Hepatic stellate cell (primary cell): Measurements from ENCODE around the gene MTMR4.
"Not testable (repeated sequence)": the region's sequence is repeated elsewhere in the genome, so short reads cannot be mapped to it uniquely, and the experiment has no call there.

Source experiments
- DNase-seq: peaks from one replicate; pipeline ENCODE4 v3.0.0; 2011; ENCODE audit warnings: low spot score

MTMR4 gene

DNA sequence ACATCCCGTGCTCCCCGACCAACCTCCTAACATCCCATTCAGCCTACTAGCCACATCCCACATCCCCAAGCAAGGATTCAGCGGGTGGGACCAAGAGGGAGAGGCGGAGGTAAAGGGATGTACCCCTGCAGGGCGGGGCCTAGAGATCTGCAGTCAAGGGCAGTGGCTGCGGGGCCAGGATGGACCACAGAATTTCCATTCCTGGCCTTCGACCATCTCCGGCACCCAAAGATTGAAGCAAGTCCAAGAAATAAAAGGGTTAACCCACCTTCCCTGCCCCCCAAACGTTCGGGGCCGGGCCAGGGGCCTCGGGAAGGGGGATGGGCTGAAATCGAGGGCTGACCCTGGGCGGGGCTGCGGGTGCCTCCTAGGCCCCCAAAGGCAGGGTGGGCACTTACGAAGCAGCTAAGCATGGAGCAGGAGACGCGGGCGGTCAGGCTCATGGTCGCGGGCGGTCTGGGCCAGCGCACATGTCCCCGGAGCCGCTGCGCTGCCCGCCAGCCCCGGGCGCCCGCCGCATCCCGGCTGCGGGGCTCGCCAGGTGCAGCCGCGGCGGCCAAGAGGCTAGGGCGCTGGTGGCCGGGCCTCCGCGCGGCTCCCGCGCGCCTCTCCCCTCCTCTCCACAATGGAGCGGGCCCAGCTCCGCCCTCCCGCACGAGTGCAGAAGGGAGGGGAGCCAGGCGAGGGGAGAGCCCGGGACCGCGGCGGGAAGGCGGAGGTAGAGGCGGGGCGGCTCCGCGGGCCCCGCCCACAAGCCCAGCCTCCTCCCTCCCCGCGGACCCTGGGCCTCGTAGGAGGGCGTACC, at the start of gene MTMR4:
Gene MTMR4, minus strand, starts transcription at position 674 of the 805 bp plus-strand sequence. Its CDS starts 231 bp downstream, at position 443.
- DNase-seq: peak; percentile 86

DNA sequence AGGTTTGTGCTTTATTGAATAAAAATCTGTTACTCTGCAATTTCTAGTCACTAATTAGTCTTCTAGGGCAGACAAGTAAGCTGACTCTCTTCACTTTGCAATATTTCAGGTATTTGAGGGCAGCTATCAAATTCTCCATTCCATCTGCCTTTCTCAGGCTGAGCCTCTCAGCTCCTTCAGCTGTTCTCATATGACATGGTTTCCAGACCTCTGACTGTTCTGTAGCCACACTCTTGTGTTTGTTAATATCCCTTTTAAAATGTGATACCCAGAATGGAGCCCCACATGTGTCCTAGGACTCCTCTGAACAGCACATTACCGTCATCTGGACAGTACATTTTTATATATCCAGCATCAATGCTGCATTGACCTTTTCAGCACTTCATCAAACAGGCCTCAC, 46.1 kb upstream of the MTMR4 start:
- no peak for DNase-seq

GRCh38 chr17:58557981-58558380, 43.5 kb upstream of the MTMR4 start:
- no peak for DNase-seq

GRCh38 chr17:58556833-58557250, 42.4 kb upstream of the MTMR4 start:
- DNase-seq: no peak

DNA sequence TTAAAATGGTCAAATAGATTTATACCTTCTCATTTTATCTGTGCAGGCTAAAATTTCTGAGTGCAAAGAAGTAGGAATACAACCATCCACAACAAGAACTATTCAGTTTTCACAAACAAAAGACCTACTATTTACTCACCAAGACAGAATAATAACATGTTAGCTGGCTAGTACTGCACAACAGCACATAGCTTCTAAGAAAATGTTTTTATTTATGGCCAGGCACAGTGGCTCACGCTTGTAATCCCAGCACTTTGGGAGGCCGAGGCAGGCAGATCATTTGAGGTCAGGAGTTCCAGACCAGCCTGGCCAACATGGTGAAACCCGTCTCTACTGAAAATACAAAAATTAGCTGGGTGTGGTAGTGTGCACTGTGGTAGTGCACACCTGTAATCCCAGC, 40.7 kb upstream of the MTMR4 start:
- DNase-seq: not testable (repeated sequence)

GRCh38 chr17:58541249-58541648, 26.8 kb upstream of the MTMR4 start:
- DNase-seq: no peak

DNA sequence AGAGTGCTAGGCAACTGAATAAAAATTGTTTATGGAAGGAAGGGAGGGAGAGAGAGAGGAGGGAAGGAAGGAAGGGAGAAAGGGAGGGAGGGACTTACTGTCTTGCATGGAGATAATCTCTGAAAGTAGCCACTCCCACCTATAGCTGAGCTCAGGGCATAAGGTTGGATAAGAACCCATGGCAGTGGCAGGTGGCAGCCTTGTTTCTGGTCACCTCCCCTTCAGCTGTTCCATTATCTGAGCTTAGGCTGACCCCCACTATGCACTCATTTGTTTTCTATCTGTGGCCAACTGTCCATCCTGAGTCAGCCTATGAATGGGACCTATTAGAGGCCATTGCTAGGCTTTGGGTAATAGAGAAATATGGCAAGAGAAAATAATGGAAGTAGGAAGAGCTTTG, 25.3 kb upstream of the MTMR4 start:
- DNase-seq: no peak

- DNase-seq: no peak
Observed at GRCh38 chr17:58538811-58539409, 24.5 kb upstream of the MTMR4 start.

GRCh38 chr17:58537266-58537665, 22.8 kb upstream of the MTMR4 start:
- no peak for DNase-seq

DNA sequence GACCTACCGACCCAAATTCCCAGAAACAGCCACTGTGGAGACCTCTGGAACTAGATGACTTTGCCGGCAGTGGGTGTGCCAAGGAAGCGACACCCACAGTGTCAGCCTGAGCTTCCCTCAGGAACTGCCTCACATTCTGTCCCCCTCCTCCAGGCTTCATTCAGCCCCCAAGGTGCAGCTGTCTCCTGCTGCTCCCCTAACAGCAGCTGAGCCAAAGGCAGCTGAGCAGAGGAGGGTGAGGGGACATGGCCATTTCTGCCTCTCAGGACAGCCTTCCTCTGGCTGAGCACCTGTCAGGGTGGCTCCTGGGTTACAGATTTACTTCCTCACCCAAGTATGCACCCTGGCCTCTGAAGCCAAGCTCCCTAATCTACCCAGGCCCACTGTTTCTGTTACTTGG, 22.1 kb upstream of the MTMR4 start:
- no peak for DNase-seq

GRCh38 chr17:58535431-58535830, 21.0 kb upstream of the MTMR4 start:
- DNase-seq: no peak

- no peak for DNase-seq
Observed at GRCh38 chr17:58534901-58535421, 20.5 kb upstream of the MTMR4 start.

DNA sequence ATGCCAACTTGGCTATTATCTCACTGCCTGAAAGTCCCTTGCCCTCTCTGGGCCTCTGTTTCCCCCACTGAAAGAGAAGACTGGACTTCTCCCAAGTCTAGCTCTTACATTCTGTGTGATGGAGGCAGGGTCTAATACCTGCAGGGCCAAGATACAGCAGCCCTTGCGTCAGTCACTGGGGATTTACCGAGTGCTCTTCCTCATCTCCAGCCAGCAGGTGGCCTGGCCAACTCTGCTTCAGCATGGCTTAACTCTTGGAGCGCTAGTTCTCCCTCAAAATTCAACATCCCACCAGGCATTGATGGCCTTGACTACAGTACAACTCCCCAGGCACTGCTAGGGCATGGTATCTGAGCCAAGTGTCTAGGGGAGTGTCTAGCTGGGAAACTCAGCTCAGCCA, 19.9 kb upstream of the MTMR4 start:
- DNase-seq: no peak

GRCh38 chr17:58533616-58534188, 19.3 kb upstream of the MTMR4 start:
- no peak for DNase-seq

GRCh38 chr17:58532555-58532951, 18.1 kb upstream of the MTMR4 start:
- DNase-seq: no peak

- peak; percentile 71 for DNase-seq
Observed at GRCh38 chr17:58531661-58532554, 17.5 kb upstream of the MTMR4 start.

DNA sequence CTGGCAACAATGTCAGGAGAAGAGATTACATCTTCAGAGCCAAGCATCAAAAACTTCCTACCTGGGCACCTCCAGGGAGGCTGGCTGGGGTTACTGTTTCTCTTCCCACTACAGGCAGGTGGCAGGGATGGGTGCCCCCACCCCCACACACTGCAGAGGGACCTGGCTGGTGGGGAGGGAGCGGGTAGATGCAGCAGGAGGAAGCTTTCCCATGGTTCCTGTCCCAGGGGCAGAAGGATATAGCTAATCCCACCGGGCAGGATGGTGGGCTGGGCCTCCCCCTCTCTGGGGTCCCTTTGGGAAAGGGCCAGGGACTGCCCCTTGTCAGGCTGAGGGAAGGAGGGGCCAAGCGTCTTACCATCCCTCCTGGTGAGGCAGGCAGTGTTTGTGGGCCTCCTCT, 16.7 kb upstream of the MTMR4 start:
- DNase-seq: no peak

GRCh38 chr17:58530655-58531054, 16.2 kb upstream of the MTMR4 start:
- no peak for DNase-seq

DNA sequence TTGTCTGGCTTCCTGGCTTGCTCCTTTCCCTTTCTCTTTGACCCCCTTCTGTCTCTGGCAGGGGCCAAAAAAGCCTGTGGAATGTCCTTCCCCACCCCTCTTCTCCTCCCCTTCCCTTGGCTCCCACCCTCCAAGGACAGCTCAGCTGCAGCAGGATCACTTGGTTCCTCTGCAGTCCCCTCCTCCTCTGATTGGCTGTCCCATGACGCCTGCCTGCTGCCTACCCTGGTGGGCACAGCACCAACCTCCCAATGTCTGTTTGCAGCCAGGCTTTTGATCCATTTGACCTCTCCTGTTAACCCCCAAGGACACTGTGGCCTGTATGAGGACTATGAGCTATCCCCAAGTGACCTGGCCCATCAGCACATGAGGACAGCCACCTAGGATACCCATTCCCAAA, 14.8 kb upstream of the MTMR4 start:
- DNase-seq: no peak

- DNase-seq: no peak
Observed at GRCh38 chr17:58528443-58528842, 14.0 kb upstream of the MTMR4 start.

- DNase-seq: no peak
Observed at GRCh38 chr17:58527949-58528348, 13.5 kb upstream of the MTMR4 start.

DNA sequence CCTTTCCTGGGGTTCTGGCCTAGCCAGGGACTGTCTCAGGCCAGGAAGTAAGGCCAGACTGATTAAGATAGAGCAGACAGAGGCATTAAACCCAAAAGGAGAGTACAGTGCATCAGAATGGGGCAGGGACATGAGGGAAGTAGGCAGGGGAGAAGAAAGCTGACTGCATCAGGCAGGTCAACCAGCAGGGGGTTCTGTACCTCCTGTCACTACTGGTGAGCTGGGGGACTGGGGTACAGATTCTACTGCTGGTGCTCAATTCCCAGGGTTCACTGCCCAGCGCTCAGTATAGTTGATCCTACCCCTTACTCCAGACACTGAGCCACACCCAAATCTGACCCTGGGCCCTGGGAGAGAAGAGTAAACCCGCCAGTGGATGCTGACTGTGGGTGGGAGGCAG, 12.9 kb upstream of the MTMR4 start:
- DNase-seq: no peak
